D721Med (cell line): Measurements from ENCODE around the gene SCG5.

Experiments
- DNase-seq: peaks from one replicate; pipeline ENCODE4 v3.0.0; 2011; ENCODE audit warnings: low spot score; ENCODE audit not compliant: insufficient read length
- FAIRE-seq: peaks from 2 replicates; lab custom pipeline; 2011; peaks lifted over from hg19 to GRCh38; lab: Jason Lieb, UNC
- TF ChIP-seq, protein P1 (sequence below): IDR thresholded peaks from 2 replicates; pipeline ENCODE4 v1.5.1; 2012; ENCODE audit warnings: mild to moderate bottlenecking, control low read depth; ENCODE audit not compliant: insufficient read depth; ENCODE audit errors: missing control alignments

Gene SCG5

GRCh38 chr15:32730677-32731654 is 89.5 kb downstream of the SCG5 start:
- TF ChIP-seq, protein P1, sequence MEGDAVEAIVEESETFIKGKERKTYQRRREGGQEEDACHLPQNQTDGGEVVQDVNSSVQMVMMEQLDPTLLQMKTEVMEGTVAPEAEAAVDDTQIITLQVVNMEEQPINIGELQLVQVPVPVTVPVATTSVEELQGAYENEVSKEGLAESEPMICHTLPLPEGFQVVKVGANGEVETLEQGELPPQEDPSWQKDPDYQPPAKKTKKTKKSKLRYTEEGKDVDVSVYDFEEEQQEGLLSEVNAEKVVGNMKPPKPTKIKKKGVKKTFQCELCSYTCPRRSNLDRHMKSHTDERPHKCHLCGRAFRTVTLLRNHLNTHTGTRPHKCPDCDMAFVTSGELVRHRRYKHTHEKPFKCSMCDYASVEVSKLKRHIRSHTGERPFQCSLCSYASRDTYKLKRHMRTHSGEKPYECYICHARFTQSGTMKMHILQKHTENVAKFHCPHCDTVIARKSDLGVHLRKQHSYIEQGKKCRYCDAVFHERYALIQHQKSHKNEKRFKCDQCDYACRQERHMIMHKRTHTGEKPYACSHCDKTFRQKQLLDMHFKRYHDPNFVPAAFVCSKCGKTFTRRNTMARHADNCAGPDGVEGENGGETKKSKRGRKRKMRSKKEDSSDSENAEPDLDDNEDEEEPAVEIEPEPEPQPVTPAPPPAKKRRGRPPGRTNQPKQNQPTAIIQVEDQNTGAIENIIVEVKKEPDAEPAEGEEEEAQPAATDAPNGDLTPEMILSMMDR = no peak
- FAIRE-seq = no peak

DNA sequence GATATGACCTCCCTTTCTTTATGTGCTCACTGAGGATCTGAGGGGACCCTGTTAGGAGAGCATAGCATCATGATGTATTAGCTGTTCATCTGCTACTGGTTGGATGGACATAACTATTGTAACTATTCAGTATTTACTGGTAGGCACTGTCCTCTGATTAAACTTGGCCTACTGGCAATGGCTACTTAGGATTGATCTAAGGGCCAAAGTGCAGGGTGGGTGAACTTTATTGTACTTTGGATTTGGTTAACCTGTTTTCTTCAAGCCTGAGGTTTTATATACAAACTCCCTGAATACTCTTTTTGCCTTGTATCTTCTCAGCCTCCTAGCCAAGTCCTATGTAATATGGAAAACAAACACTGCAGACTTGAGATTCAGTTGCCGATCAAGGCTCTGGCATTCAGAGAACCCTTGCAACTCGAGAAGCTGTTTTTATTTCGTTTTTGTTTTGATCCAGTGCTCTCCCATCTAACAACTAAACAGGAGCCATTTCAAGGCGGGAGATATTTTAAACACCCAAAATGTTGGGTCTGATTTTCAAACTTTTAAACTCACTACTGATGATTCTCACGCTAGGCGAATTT is 91.2 kb downstream of the SCG5 start:
- FAIRE-seq (no peak), DNase-seq (no peak)
- TF ChIP-seq, protein P1 = no peak

More at GRCh38 chr15:32730677-32731654, 89.5 kb downstream of the SCG5 start:
- no peak for DNase-seq

DNA sequence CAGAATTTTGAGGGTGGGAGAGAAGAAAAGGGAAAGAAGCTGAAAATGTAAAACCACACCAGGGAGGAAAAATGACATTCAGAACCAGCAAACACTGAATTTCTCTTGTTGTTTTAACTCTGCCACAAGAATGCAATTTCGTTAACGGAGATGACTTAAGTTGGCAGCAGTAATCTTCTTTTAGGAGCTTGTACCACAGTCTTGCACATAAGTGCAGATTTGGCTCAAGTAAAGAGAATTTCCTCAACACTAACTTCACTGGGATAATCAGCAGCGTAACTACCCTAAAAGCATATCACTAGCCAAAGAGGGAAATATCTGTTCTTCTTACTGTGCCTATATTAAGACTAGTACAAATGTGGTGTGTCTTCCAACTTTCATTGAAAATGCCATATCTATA is 91.8 kb downstream of the SCG5 start:
- no peak for DNase-seq
- FAIRE-seq = no peak
- TF ChIP-seq, protein P1 = no peak

- TF ChIP-seq, protein P1 = no peak
- FAIRE-seq (no peak), DNase-seq (no peak)
Measured at GRCh38 chr15:32735989-32736700, 94.6 kb downstream of the SCG5 start.

GRCh38 chr15:32736701-32737061 is 95.2 kb downstream of the SCG5 start:
- DNase-seq = no peak
- no peak for FAIRE-seq
- TF ChIP-seq, protein P1 = no peak

DNA sequence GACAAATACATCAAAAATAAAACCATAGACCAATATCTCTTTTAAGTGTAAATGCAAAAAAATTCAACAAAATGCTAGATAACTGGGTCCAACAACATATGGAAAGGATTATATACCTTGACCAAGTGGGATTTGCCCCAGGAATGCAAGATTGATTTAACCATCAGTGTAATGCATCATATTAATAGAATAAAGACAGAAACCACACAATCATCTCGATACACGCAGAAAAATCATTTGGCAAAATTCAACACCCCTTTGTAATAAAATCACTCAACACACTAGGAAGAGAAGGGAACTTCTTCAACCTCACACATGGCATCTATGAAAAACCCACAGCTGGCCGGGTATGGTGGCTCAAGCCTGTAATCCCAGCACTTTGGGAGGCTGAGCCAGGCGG is 95.8 kb downstream of the SCG5 start:
- FAIRE-seq (no peak), DNase-seq (no peak)
- TF ChIP-seq, protein P1 = no peak
